ENCODE measurements around the gene CAMSAP1.
"Not testable (repeated sequence)": the region's sequence is repeated elsewhere in the genome, so short reads cannot be mapped to it uniquely, and the experiment has no call there.

Gene CAMSAP1, protein sequence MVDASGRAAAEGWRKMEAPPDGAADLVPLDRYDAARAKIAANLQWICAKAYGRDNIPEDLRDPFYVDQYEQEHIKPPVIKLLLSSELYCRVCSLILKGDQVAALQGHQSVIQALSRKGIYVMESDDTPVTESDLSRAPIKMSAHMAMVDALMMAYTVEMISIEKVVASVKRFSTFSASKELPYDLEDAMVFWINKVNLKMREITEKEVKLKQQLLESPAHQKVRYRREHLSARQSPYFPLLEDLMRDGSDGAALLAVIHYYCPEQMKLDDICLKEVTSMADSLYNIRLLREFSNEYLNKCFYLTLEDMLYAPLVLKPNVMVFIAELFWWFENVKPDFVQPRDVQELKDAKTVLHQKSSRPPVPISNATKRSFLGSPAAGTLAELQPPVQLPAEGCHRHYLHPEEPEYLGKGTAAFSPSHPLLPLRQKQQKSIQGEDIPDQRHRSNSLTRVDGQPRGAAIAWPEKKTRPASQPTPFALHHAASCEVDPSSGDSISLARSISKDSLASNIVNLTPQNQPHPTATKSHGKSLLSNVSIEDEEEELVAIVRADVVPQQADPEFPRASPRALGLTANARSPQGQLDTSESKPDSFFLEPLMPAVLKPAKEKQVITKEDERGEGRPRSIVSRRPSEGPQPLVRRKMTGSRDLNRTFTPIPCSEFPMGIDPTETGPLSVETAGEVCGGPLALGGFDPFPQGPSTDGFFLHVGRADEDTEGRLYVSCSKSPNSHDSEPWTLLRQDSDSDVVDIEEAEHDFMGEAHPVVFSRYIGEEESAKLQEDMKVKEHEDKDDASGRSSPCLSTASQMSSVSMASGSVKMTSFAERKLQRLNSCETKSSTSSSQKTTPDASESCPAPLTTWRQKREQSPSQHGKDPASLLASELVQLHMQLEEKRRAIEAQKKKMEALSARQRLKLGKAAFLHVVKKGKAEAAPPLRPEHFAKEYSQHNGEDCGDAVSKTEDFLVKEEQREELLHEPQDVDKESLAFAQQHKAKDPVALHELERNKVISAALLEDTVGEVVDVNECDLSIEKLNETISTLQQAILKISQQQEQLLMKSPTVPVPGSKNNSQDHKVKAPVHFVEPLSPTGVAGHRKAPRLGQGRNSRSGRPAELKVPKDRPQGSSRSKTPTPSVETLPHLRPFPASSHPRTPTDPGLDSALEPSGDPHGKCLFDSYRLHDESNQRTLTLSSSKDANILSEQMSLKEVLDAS (N-terminal part only)

DNA sequence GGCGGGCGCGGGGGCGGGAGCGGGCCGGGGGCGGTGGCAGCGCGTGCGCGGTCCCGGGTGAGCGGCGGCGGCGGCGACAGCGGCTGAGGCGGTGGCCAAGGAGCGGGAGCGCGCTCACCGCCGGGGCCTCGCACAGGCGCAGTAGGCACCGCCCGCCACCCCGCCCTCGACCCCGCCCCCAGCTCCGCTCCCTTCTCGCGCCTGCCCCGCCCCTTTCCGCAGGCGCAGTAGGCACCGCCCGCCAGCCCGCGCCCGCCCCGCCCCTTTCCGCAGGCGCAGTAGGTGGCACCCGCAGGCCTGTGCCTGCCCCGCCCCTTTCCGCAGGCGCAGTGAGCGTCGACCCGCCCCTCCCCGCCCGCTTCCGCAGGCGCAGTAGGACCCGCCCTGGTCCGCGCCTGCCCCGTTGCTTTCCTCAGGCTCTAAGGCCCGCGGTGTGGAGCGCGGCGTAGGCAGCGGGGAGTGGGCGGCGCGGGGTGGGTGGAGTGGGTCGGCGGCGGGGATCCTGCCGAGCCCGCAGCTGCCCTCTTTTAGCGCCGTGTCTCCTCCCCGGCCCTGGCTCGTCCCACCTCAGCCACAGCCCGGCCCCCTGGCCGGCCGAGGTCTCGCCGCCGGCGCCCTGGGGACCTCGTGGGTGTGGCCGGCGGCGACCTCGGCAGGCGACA, at the start of gene CAMSAP1:
Gene CAMSAP1, minus strand, starts transcription at position 116 of the 662 bp plus-strand sequence. CDS start 387 bp downstream, outside the sequence.
- DNase-seq (ENCODE audit: low read depth, low spot score), result peak; percentile 78

DNA sequence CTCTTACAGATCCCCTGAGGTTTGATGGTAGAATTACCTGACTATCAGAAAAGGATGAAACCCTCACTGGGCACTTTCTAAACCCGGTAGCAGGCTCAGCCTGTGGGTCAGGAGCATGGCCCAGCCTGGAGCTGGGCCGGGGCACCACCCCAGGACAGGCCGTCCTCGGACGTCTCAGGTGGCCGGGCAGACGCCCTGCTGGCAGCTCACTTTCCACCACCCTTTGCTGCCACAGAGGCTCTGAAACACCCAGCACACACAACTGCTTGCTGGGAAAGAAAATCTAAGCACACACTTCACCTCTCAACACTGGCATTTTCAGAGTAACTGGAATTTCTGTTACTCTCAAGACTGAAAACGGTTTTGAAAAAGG, 49.4 kb upstream of the CAMSAP1 start:
- no peak for DNase-seq (ENCODE audit: low read depth, low spot score)

DNA sequence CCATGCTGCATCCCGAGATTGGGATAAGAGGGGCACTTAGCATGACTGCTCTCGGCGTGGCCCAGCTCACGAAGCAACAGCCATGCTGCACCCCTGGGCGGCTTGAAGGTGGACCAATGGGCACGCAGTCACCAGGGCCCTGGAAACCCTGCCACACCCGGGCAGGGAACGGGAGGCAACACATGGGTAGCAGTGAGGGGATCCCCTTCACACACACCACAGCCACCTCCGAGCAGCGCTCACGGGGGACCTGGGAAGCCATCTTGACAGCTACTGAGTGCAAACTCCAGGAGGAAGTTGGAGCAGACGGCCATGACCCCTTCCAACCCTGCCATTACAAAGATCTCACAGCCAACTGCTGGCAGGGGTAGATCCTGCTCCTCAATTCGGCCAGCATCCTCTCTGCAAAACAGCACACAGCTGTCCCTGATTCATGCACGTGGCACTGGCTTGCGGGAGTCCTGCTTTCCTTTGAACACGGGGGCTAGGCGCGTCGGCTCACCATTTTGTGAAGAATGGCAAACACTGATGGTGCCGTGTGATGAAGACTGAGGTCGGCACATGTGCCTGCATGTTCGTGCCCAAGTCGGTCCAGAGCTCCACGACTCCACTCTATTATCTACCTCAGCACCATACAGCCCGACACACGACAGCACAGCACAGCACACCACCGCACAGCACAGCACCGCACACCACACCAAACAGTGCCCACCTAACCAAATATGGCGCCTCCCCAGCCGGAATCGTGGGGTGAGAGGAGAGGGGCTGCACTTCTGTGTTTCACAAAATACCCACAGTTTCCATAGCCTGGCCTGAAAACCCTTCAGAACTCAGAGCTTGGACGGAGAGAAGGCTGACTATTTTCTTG, 48.8 kb upstream of the CAMSAP1 start:
- DNase-seq (ENCODE audit: low read depth, low spot score), result no peak

DNA sequence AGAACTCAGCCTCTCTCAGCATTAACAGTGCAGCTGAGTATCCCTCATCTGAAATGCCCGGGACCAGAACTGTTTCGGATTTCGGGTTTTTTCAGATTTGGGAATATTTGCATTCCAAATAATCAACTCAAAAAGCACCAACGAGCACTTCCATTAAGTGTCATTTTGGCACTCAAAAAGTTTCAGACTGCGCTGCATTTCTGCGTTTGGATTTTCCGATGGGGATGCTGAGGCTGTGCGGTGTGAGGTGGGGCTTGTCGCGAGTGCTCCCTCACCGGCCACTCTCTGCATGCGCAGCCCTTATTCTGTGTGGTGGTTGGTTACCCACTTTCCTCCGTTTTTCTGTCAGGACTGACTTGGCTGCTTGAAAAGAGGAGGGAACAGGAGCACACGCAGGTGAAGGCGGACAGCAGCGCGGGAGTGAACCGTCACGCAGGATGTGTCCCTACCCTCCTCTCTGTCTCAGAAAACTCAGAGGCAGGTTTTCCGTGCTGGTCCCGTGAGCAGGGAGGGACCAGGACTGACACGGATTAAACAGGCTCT, 45.4 kb upstream of the CAMSAP1 start:
- no peak for DNase-seq (ENCODE audit: low read depth, low spot score)

DNA sequence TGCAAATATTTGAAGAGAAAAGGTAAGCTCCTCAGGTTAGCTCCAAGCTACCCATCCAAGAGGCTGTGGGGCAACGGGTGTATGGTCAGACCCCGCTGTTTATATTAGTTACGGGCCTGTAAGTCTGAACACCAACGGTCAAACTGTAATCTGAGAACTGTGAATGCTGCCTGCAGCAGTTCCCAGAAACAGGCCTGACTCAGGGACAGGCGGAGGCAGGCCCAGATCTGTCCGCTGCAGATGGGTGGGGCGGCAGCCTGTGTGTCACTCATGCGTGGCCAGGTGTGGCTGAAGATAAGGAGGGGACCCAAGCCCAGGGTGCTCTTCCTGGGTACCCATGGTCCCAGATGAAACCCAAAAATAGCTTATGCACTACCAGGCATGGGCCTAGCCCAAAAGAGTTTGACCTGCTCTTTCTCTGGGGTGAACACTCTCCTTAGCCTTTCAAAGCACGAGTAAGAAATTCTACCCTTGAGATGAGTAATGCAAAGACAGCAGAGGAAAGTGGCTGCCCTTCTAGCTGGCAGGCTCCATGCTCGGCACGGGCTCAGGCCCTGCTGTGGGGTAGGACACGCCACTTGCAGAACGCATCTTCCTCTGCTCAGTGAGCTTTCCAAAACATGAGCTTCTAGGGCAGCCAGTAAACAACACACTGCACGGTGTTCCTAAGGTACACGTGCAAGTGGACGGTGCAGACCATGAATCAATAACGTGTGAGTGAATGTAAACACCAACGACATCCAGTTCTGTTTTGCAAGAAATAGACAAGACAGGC, 44.7 kb upstream of the CAMSAP1 start:
- DNase-seq (ENCODE audit: low read depth, low spot score), result peak; percentile 18

- DNase-seq (ENCODE audit: low read depth, low spot score), result not testable (repeated sequence)
These were observed 44.0 kb upstream of the CAMSAP1 start for GRCh38 chr9:135951310-135951709.

GRCh38 chr9:135950841-135951240, 43.5 kb upstream of the CAMSAP1 start:
- DNase-seq (ENCODE audit: low read depth, low spot score), result not testable (repeated sequence)

GRCh38 chr9:135950135-135950682, 42.9 kb upstream of the CAMSAP1 start:
- DNase-seq (ENCODE audit: low read depth, low spot score), result no peak

GRCh38 chr9:135949501-135950134, 42.3 kb upstream of the CAMSAP1 start:
- no peak for DNase-seq (ENCODE audit: low read depth, low spot score)

DNA sequence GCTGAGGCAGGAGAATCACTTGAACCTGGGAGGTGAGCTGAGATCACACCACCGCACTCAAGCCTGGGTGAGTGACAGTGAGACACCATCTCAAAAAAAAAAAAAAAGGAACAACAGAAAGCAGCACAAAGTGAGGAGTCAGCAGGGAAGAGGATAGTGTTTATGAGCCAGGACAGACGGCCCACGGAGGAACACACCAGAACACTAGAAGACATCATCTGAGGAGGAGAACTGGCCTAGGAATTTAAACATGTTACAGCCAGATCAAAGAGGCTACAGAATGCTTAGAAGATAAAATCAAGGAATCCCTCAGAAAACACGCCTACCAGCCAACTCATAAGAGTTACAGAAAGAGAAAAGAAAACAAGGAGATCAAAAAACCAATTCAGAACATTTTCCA, 41.6 kb upstream of the CAMSAP1 start:
- no peak for DNase-seq (ENCODE audit: low read depth, low spot score)

- DNase-seq (ENCODE audit: low read depth, low spot score), result no peak
These were observed 41.1 kb upstream of the CAMSAP1 start for GRCh38 chr9:135948446-135948845.

GRCh38 chr9:135947582-135947981, 40.2 kb upstream of the CAMSAP1 start:
- DNase-seq (ENCODE audit: low read depth, low spot score), result no peak

- not testable (repeated sequence) for DNase-seq (ENCODE audit: low read depth, low spot score)
These were observed 39.8 kb upstream of the CAMSAP1 start for GRCh38 chr9:135947105-135947504.

- no peak for DNase-seq (ENCODE audit: low read depth, low spot score)
These were observed 39.1 kb upstream of the CAMSAP1 start for GRCh38 chr9:135946392-135946994.

GRCh38 chr9:135945969-135946368, 38.6 kb upstream of the CAMSAP1 start:
- DNase-seq (ENCODE audit: low read depth, low spot score), result no peak

DNA sequence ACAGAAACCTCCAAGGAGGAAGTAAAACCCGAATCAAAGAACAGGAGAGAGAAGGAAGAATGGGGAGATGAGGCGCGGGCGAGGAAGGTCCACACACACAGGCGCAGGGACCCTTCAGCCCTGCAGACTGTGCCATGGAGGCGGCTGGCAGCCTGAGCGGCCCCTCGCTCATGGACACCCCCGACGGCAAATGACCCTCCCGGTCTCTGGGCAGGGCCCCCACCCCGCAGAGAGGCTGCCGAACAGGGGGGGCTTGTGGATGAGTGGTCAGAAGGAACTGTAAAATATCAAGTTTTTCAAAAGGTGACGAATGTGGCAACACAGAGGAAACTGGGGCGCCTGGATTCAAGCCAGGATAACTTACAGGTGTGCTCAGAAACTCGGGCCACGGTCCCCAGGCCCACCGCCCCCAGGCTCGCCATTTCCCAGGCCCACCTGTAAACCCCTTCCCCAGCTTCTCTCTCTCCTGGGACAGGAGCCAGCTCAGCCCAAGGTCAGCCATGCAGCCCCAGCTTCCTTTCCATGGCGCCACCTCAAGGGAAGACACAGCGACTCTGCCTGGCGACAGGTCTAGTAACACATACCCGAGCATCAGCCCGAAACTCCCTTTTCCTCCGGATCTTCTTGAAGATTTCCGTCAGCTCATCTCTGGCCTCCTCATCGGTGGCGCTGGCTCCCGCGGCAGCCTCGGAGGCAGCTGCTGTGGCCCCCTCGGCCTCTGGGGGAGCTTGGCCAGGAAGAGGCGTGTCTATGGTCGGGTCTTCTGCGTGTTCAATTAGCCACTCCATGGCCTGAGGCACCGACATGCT, 37.3 kb upstream of the CAMSAP1 start:
- DNase-seq (ENCODE audit: low read depth, low spot score), result no peak

DNA sequence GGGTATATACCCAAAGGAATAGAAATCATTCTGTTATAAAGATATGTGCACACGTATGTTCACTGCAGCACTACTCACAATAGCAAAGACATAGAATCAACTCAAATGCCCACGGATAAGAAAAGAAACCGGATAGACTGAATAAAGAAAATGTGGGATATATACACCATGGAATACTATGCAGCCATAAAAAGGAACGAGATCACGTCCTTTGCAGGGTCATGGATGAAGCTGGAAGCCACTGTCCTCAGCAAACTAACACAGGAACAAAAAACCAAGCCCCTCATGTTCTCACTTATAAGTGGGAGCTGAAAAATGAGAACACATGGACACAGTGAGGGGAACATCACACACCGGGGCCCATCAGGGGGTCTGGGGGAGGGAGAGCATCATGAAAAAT, 36.3 kb upstream of the CAMSAP1 start:
- not testable (repeated sequence) for DNase-seq (ENCODE audit: low read depth, low spot score)
